NCI-H748 (cell line): ENCODE results near the gene ORM2.

Source experiments
- DNase-seq: peaks from one replicate; lab custom pipeline; 2025; ENCODE audit not compliant: unreplicated experiment; lab: John Stamatoyannopoulos, UW

Gene ORM2

GRCh38 chr9:114291886-114292590 lies 37.6 kb upstream of the ORM2 start:
- DNase-seq, result no peak

- DNase-seq, result no peak
Measured at GRCh38 chr9:114294664-114295063, 35.0 kb upstream of the ORM2 start.

DNA sequence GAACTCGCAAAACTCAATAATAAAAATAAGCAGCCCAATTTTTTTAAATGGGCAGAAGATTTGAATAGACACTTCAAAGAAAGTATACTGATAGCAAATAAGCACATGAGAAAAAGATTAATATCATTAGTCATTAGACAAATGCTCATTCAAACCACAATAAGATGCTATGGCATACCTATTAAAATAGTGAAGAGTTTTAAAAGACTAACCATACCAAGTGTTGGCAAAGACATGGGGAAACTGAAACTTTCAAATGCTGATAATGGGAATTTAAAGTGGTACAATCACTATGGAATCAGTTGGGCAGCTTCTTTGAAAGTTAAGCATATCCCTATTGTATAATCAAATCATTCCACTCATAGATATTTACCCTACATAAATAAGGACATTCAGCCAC lies 33.3 kb upstream of the ORM2 start:
- no peak for DNase-seq

DNA sequence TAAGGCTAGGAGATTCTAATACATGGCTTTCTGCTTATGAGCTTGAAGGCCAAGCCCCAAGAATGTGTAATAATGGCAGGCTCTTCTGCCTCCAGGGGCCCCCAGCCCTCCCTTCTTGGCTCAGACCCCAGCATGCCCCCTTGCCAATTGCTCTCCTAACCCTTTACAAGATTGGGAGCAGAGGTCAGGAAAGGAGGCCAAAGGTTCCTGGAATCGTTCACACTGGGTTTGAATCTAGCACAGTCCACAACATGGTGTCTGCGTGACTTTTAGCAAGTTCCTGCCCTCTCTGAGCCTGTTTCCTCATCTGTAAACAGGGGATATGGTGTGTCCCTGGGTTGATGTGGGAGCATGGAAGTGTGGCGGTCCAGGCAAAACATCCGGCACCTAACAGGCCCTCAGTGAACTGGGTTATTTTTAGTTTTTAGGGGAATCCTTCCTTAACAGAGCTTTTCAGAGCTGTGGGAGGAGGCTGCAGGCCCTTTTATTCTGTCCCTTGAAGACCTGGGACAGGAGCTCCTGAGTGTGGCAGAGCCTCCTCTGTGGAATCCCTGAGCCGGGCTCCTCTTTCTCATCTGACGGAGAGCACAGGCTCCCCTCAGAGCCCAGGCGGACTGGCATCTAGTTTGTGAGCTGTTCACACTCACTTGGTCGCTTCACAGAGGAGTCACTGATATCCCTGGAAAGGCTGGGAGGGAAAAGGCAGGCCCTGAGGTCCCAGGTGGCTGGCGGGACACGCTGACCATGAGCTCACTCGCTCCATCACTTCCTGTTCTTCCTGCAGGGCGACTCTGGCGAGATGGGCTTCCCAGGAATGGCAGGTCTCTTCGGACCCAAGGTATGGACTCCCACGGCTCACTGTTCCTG lies 30.1 kb upstream of the ORM2 start:
- no peak for DNase-seq

- no peak for DNase-seq
Measured at GRCh38 chr9:114300153-114300845, 29.4 kb upstream of the ORM2 start.

DNA sequence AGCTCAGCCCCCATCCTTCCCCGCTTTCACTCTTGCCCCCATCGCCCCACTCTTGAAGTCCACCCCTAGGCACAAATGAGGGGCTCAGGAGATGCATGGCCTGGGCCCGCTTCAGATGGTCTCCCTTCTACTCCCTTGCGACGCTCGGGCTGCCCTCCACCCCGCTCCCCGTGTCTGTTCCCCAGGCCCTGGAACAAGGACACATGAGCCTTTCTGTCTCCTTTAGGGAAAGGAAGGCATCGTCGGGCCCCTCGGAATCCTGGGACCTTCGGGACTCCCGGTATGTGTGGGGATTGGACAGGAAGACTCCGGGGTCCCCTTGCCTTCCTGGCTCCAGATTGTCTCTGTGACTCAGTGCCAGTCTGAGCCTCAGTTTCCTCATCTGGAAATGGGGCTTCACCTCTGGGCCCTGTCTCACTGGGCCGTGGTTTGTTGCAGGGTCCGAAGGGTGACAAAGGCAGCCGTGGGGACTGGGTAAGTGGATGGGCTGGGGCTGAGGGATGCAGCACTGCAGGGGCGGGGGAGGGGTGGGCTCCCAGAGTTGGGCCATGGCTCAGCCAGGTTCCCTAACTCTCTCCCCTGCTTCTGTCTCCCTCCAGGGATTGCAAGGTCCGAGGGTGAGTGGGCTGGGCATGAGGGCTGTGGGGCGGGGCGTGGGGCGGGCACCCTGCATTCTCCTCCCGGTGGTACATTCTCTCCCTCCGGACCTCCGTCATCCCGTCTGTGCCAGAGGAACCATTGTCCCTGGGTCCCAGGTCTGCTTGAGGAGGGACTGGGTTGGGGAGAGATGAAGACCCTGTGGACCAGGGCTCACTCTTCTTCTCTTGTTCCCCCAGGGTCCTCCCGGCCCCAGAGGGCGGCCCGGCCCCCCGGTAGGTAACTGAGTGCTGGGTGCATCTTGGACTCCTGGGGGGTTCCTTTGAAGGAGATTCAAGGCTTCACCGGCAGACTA lies 28.5 kb upstream of the ORM2 start:
- DNase-seq, result no peak

GRCh38 chr9:114301798-114302565 lies 27.7 kb upstream of the ORM2 start:
- no peak for DNase-seq

DNA sequence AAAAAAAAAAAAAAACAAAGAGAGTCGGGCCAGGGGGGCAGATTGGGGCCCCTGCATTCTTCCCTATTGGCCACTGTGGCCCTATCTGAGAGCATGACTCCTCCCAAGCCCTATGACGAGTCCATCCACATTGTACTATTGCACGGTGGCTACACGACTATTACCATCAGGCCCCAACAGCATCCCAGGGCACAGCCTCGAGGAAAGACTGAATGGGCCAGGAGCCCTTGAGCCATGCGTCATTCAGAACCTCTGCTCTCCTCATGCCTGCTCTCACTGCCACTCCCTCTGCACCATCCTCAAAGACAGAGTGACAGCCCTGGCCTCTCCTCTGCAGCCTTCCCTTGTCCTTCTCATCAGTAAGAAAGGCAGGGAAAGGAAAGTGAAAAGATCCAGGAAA lies 26.9 kb upstream of the ORM2 start:
- DNase-seq, result no peak

DNA sequence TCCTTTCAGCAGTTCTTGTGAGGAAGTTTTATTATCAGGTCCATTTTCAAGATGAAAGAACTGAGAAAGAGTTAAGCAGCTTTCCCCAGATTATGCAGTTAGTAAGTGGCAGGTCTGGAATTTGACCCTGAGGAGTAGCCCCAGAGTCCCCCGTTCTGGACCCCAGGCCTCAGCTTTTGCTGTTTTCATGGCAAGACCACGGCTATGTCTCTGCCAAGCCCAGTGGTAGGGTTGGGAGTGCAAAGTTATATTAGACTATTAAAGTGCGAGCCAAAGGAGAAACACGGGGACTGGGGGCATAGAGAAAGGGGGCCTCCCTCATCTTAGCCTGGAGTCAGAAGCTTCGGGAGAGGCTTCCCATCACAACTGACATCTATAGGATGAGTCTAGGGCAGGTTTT lies 26.1 kb upstream of the ORM2 start:
- DNase-seq, result no peak

DNA sequence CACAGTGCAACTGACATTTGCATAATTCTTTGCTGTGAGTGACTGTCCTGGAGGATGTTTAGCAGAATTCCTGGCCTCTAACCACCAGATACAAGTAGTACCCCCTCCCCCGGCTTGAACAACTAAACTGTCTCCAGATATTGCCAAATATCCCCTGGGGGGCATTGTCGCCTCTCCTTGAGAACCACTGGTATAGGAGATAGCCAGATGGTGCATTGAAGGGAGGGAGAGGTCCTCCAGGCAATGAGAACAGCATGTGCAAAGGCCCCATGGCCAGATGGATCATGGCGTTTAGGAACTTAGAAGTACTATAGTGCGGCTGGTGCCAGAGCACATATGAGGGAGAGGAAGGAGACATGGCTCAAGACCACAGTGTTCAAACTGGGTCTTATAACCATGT lies 25.7 kb upstream of the ORM2 start:
- no peak for DNase-seq

GRCh38 chr9:114304416-114305188 lies 25.1 kb upstream of the ORM2 start:
- no peak for DNase-seq

DNA sequence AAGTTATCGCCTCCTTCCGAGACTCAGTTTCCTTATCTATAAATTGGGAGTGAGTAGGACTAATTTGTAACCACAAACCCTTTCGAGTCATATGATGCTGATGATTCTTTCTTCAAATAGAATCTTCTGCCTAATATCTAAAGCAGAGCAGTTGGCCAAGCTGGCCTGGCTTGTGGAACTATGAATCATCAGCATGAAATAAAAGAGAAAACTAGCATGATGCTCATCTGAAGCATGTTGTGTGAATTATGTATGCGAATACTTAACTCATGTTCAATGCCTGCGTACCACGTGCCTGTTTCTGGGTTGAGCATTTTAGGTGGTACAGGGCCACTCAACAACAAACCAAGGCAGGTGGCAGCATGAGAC lies 21.8 kb upstream of the ORM2 start:
- DNase-seq, result no peak

- no peak for DNase-seq
Measured at GRCh38 chr9:114308361-114308950, 21.2 kb upstream of the ORM2 start.

- no peak for DNase-seq
Measured at GRCh38 chr9:114309096-114309495, 20.6 kb upstream of the ORM2 start.

GRCh38 chr9:114310471-114311450 lies 18.9 kb upstream of the ORM2 start:
- no peak for DNase-seq

DNA sequence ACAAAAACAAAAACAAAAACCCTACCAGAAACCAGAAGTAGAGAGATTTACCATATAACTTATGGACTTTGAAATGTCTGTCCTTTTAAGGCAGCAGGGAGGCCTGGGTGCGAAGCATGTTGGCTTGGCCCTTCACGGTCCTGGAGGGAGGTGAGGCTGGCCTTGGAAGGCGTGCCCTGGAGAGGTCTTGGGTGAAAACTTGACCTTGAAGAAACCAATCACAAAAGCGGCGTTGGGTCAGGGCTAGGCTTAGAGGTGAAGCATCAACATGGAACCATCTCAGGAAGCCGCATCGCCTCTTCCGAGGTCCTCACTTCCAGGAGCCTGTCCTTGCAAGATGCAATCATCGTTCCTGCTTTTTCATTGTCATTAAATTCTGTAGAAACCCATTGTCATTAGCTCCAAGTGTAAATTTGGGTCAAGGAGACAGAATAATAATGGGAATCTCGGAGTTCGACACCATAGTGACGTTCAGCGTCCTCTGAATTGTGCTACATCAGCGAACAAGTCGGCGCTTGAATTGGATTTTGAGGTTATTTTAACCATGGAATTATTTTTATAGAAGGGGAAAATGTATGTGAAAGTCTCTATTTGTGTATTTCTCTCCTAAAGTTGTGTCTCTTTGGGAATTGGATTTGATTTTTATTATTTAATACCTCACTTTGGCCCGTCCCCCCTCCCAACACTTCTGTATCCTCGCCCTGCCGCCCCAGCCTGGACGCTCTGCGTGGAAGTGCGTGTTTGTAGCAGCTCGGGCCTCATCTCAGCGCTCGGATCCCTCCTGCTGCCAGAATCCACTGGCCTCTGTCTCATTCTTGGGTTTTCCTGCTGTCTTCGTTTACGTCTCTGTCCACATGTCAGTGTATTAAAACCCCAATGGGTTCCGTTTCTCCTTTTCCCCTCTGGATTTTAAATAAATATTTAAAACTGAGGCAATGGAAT lies 17.8 kb upstream of the ORM2 start:
- no peak for DNase-seq

GRCh38 chr9:114312513-114312875 lies 17.2 kb upstream of the ORM2 start:
- DNase-seq, result no peak
